B cell (primary cell): ENCODE measurements around the gene RS1.

Experiments
- EZH2 ChIP-seq: IDR thresholded peaks from 2 replicates; pipeline ENCODE4 v1.6.1; 2012; ENCODE audit warnings: borderline replicate concordance, low read depth, mild to moderate bottlenecking, moderate library complexity, low read length; ENCODE audit not compliant: insufficient read depth, poor library complexity, severe bottlenecking
- TF ChIP-seq, protein P1 (sequence below): fragments of 200-600 bp; IDR thresholded peaks from one replicate; pipeline ENCODE4 v1.8.0; 2022; ENCODE audit warnings: antibody characterized with exemption, mild to moderate bottlenecking

DNA sequence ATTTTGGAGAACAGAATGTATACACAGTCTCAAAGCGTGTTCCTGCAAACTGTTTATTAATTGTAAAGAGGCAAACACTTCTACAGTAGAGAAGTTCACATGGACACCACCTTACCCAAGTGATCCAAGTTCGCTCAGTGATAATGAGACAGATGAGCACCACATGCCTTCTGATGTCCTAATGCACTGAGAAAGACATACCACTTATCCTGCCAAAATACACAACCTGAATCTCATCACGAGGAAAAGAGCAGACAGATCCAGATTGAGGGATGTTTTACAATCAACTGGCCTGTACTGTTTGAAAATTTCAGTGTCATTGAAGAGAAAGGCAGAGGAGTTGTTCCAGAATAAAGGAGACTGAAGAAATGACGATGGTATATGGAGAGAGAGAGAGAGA, 47.9 kb upstream of the RS1 start:
- TF ChIP-seq EZH2: no peak
- TF ChIP-seq, protein P1, sequence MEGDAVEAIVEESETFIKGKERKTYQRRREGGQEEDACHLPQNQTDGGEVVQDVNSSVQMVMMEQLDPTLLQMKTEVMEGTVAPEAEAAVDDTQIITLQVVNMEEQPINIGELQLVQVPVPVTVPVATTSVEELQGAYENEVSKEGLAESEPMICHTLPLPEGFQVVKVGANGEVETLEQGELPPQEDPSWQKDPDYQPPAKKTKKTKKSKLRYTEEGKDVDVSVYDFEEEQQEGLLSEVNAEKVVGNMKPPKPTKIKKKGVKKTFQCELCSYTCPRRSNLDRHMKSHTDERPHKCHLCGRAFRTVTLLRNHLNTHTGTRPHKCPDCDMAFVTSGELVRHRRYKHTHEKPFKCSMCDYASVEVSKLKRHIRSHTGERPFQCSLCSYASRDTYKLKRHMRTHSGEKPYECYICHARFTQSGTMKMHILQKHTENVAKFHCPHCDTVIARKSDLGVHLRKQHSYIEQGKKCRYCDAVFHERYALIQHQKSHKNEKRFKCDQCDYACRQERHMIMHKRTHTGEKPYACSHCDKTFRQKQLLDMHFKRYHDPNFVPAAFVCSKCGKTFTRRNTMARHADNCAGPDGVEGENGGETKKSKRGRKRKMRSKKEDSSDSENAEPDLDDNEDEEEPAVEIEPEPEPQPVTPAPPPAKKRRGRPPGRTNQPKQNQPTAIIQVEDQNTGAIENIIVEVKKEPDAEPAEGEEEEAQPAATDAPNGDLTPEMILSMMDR: no peak
